CD4-positive, alpha-beta T cell (primary cell): ENCODE data around the gene PRND. TPM values are rescaled to one million over a fixed set of nuclear protein-coding genes. Genes with fewer than 3 reads are reported as not detected.

Source experiments
- ATAC-seq: fragments of 200-7000 bp; cut with Tn5 transposase; one replicate; pipeline ENCODE4 v1.10.0; 2022; ENCODE audit warnings: mild to moderate bottlenecking; ENCODE audit not compliant: poor library complexity
- CTCF ChIA-PET: fragments of 350-600 bp; sonication (Branson Sonifier 250); formaldehyde crosslinking; loops from one replicate; lab custom pipeline; 2021; ENCODE audit warnings: antibody characterized with exemption, inconsistent platforms; lab: Charles Lee
- POLR2A ChIA-PET: fragments of 350-600 bp; sonication (Branson Sonifier 250); formaldehyde crosslinking; loops from one replicate; lab custom pipeline; 2021; ENCODE audit warnings: antibody characterized with exemption, inconsistent platforms; lab: Charles Lee
- DNase-seq, 14 experiments: peaks; one replicate each; pipeline ENCODE4 v3.0.0-alpha.2; 2013 to 2020; ENCODE audit warnings: mixed read lengths in 2 of 14
- H3K27ac ChIP-seq, 2 donors: one replicate each; pipeline versions ENCODE4 v1.5.1 to v1.7.0; 2013; ENCODE audit warnings: low read length in 2 of 2, low read depth in 1 of 2, mild to moderate bottlenecking in 1 of 2
- H3K27me3 ChIP-seq, 2 experiments: 1 replicate in 1 of 2; 2 replicates in 1 of 2; pipeline versions ENCODE4 v1.6.1 to v1.7.0; 2013; ENCODE audit warnings: low read length in 2 of 2, control low read depth in 1 of 2, mild to moderate bottlenecking in 1 of 2, moderate library complexity in 1 of 2; ENCODE audit not compliant: insufficient read depth in 2 of 2, control insufficient read depth in 1 of 2
- H3K36me3 ChIP-seq: one replicate; pipeline ENCODE4 v1.6.1; 2013; ENCODE audit warnings: low read length, control low read depth; ENCODE audit not compliant: insufficient read depth
- H3K4me1 ChIP-seq: one replicate; pipeline ENCODE4 v1.6.1; 2013; ENCODE audit warnings: low read length, control low read depth; ENCODE audit not compliant: insufficient read depth
- H3K4me3 ChIP-seq: one replicate; pipeline ENCODE4 v1.5.1; 2013; ENCODE audit warnings: mild to moderate bottlenecking, low read length, moderate library complexity
- H3K9me3 ChIP-seq, 2 experiments: 1 replicate in 1 of 2; 2 replicates in 1 of 2; pipeline versions ENCODE4 v1.6.1 to v1.7.0; 2013; ENCODE audit warnings: low read length in 2 of 2, mild to moderate bottlenecking in 2 of 2, control low read depth in 1 of 2, moderate library complexity in 1 of 2; ENCODE audit not compliant: control insufficient read depth in 1 of 2, insufficient read depth in 1 of 2
- H3K27ac Mint-ChIP-seq: one replicate; pipeline ENCODE4 v1.8.0; 2020; ENCODE audit warnings: mixed read lengths
- H3K27me3 Mint-ChIP-seq: one replicate; pipeline ENCODE4 v1.8.0; 2021; ENCODE audit warnings: mixed read lengths
- H3K36me3 Mint-ChIP-seq: one replicate; pipeline ENCODE4 v1.8.0; 2021; ENCODE audit warnings: low read depth, mixed read lengths
- H3K4me1 Mint-ChIP-seq: one replicate; pipeline ENCODE4 v1.8.0; 2021; ENCODE audit warnings: low read depth, mixed read lengths
- H3K4me3 Mint-ChIP-seq: one replicate; pipeline ENCODE4 v1.8.0; 2020; ENCODE audit warnings: mild to moderate bottlenecking, mixed read lengths
- H3K9me3 Mint-ChIP-seq: one replicate; pipeline ENCODE4 v1.8.0; 2020; ENCODE audit warnings: mixed read lengths
- intact Hi-C, 2 experiments: fragments of 100-400 bp; cut with DNase I in 1 of 2; cut with micrococcal nuclease in 1 of 2; formaldehyde crosslinking; loops; one replicate each; pipeline versions ENCODE4 v1.15.1 to v1.9.0; 2023 to 2025; cut with DNase I, micrococcal nuclease
- total RNA-seq, 174 experiments: library from RNA in 2 of 174; stranded (reverse) in 2 of 174; gene quantifications; one replicate each; pipeline ENCODE4 v1.2.3 and lab custom pipeline; 2021 to 2026
- TF ChIP-seq, protein P1 (sequence below): fragments of 200-600 bp; IDR thresholded peaks from one replicate; pipeline ENCODE4 v1.8.0; 2022; ENCODE audit warnings: antibody characterized with exemption, mild to moderate bottlenecking

The PRND gene
- total RNA-seq, 2 experiments from 2014 or later = not detected

GRCh38 chr20:4720041-4720976 lies 1.4 kb upstream of the PRND start:
- Histone ChIP-seq H3K4me1 (peaks cover 6% of the 10 kb centered on the region), H3K4me3 (no peak overlapping the region), H3K9me3 (no peaks in the 10 kb centered on the region), H3K27ac (no peak overlapping the region), H3K36me3 (no peaks in the 10 kb centered on the region), H3K27me3 (no peaks in the 10 kb centered on the region)
- DNase-seq (peak; percentile 60 to 88 (median 70)), ATAC-seq (peak; percentile 95)
- Mint-ChIP-seq H3K4me1 (peaks cover 12% of the 10 kb centered on the region), H3K4me3 (no peak overlapping the region), H3K27me3 (no peaks in the 10 kb centered on the region), H3K27ac (peak overlapping the region; percentile 50), H3K36me3 (no peaks in the 10 kb centered on the region), H3K9me3 (no peaks in the 10 kb centered on the region)
- ChIA-PET CTCF (interaction anchor here (0.8 to 1.6 kb wide), 6 partner anchors 37 to 115 kb away, joined by 4 to 10 read pairs (median 6); no protein-coding TSS in a partner anchor), POLR2A (interaction anchor here (0.6 to 1.3 kb wide), 5 partner anchors 8 to 320 kb away, joined by 3 read pairs; no protein-coding TSS in a partner anchor)
- TF ChIP-seq, protein P1, sequence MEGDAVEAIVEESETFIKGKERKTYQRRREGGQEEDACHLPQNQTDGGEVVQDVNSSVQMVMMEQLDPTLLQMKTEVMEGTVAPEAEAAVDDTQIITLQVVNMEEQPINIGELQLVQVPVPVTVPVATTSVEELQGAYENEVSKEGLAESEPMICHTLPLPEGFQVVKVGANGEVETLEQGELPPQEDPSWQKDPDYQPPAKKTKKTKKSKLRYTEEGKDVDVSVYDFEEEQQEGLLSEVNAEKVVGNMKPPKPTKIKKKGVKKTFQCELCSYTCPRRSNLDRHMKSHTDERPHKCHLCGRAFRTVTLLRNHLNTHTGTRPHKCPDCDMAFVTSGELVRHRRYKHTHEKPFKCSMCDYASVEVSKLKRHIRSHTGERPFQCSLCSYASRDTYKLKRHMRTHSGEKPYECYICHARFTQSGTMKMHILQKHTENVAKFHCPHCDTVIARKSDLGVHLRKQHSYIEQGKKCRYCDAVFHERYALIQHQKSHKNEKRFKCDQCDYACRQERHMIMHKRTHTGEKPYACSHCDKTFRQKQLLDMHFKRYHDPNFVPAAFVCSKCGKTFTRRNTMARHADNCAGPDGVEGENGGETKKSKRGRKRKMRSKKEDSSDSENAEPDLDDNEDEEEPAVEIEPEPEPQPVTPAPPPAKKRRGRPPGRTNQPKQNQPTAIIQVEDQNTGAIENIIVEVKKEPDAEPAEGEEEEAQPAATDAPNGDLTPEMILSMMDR = peak; percentile 82
- intact Hi-C loops = loop anchor here (1.0 to 5.0 kb wide), 3 partner anchors 106 to 613 kb away; no protein-coding TSS in a partner anchor

GRCh38 chr20:4720977-4721349 lies 746 bp upstream of the PRND start:
- no peak for ATAC-seq
- H3K9me3 Mint-ChIP-seq = no peaks in the 10 kb centered on the region
- Histone ChIP-seq H3K4me1 (peaks cover 6% of the 10 kb centered on the region), H3K27ac (no peak overlapping the region), H3K4me3 (no peak overlapping the region), H3K9me3 (no peaks in the 10 kb centered on the region), H3K27me3 (no peaks in the 10 kb centered on the region), H3K36me3 (no peaks in the 10 kb centered on the region)
- DNase-seq = peak in 1 of 14 experiments; percentile 22
- no peak overlapping the region for H3K4me3 Mint-ChIP-seq
- ChIA-PET POLR2A (interaction anchor here (0.7 to 1.3 kb wide), 3 partner anchors 109 to 319 kb away, joined by 3 read pairs; no protein-coding TSS in a partner anchor), CTCF (interaction anchor here (0.8 to 1.6 kb wide), 6 partner anchors 37 to 115 kb away, joined by 4 to 10 read pairs (median 6); no protein-coding TSS in a partner anchor)
- no peaks in the 10 kb centered on the region for H3K27me3 Mint-ChIP-seq
- H3K27ac Mint-ChIP-seq = peak overlapping the region; percentile 50
- peaks cover 12% of the 10 kb centered on the region for H3K4me1 Mint-ChIP-seq
- TF ChIP-seq, protein P1 = peak; percentile 11
- H3K36me3 Mint-ChIP-seq = no peaks in the 10 kb centered on the region
- intact Hi-C loops = loop anchor here (1.0 to 5.0 kb wide), 3 partner anchors 107 to 614 kb away; no protein-coding TSS in a partner anchor

- DNase-seq (no peak), ATAC-seq (no peak)
- H3K9me3 Mint-ChIP-seq = no peaks in the 10 kb centered on the region
- no peak overlapping the region for H3K27ac ChIP-seq
- H3K4me3 ChIP-seq = no peak overlapping the region
- H3K27ac Mint-ChIP-seq = no peak overlapping the region
- H3K4me1 Mint-ChIP-seq = peaks cover 24% of the 10 kb centered on the region
- no peaks in the 10 kb centered on the region for H3K36me3 Mint-ChIP-seq
- peaks cover 15% of the 10 kb centered on the region for H3K4me1 ChIP-seq
- H3K9me3 ChIP-seq = no peaks in the 10 kb centered on the region
- no peaks in the 10 kb centered on the region for H3K36me3 ChIP-seq
- CTCF ChIA-PET = interaction anchor here (2.3 kb wide), 1 partner anchor 109 kb away, joined by 7 read pairs; no protein-coding TSS in a partner anchor
- no peaks in the 10 kb centered on the region for H3K27me3 ChIP-seq
- POLR2A ChIA-PET = no interaction called here
- TF ChIP-seq, protein P1 = no peak
- intact Hi-C loops = loop anchor here in 1 of 2 experiments (5.0 kb wide), 1 partner anchor 615 kb away; no protein-coding TSS in a partner anchor
- no peak overlapping the region for H3K4me3 Mint-ChIP-seq
- no peaks in the 10 kb centered on the region for H3K27me3 Mint-ChIP-seq
Measured at GRCh38 chr20:4722571-4722970, 862 bp downstream of the PRND start.
